NCI-H187 (cell line): ENCODE results near the gene KREMEN1.
"Not testable (repeated sequence)": the region's sequence is repeated elsewhere in the genome, so short reads cannot be mapped to it uniquely, and the experiment has no call there.

Experiments
- DNase-seq, 2 experiments: peaks; one replicate each; lab custom pipeline; 2025; lab: John Stamatoyannopoulos, UW

Gene KREMEN1

GRCh38 chr22:29072979-29073617 lies at the start of gene KREMEN1:
Gene KREMEN1 (plus strand): TSS chr22:29073035. CDS start chr22:29073131, 96 bp downstream.
- no peak for DNase-seq

- DNase-seq = no peak
These were observed 49.6 kb upstream of the KREMEN1 start for GRCh38 chr22:29023172-29023796.

- no peak for DNase-seq
These were observed 46.3 kb upstream of the KREMEN1 start for GRCh38 chr22:29026579-29026978.

- DNase-seq = no peak
These were observed 44.4 kb upstream of the KREMEN1 start for GRCh38 chr22:29028468-29028867.

- no peak for DNase-seq
These were observed 43.4 kb upstream of the KREMEN1 start for GRCh38 chr22:29029202-29030000.

- DNase-seq = no peak
These were observed 42.7 kb upstream of the KREMEN1 start for GRCh38 chr22:29030016-29030617.

GRCh38 chr22:29030618-29031226 lies 42.1 kb upstream of the KREMEN1 start:
- DNase-seq = no peak

GRCh38 chr22:29031227-29032011 lies 41.4 kb upstream of the KREMEN1 start:
- DNase-seq = no peak

- DNase-seq = no peak
These were observed 40.8 kb upstream of the KREMEN1 start for GRCh38 chr22:29032014-29032475.

- DNase-seq = no peak
These were observed 40.3 kb upstream of the KREMEN1 start for GRCh38 chr22:29032584-29032983.

- peak; percentile 27 to 63 for DNase-seq
These were observed 35.4 kb upstream of the KREMEN1 start for GRCh38 chr22:29037340-29037932.

- DNase-seq = peak in 1 of 2 experiments; percentile 12
These were observed 33.7 kb upstream of the KREMEN1 start for GRCh38 chr22:29039148-29039547.

- not testable (repeated sequence) for DNase-seq
These were observed 33.2 kb upstream of the KREMEN1 start for GRCh38 chr22:29039684-29040083.

GRCh38 chr22:29040385-29041275 lies 32.2 kb upstream of the KREMEN1 start:
- peak; percentile 5 to 11 for DNase-seq

- DNase-seq = no peak
These were observed 31.4 kb upstream of the KREMEN1 start for GRCh38 chr22:29041408-29041807.

- DNase-seq = no peak
These were observed 28.8 kb upstream of the KREMEN1 start for GRCh38 chr22:29043906-29044575.

- DNase-seq = no peak
These were observed 28.1 kb upstream of the KREMEN1 start for GRCh38 chr22:29044657-29045176.

GRCh38 chr22:29048822-29049654 lies 23.8 kb upstream of the KREMEN1 start:
- DNase-seq = no peak
